Heart left ventricle (tissue), 13 donors: ENCODE results near the gene PHLDB3.

Experiments used
- POLR2A ChIP-seq, 2 donors: fragments of 450-650 bp; IDR thresholded peaks; one replicate each; pipeline ENCODE4 v1.6.1; 2017; ENCODE audit warnings: antibody characterized with exemption in 2 of 2, mild to moderate bottlenecking in 2 of 2, moderate library complexity in 2 of 2
- TF ChIP-seq, protein P1 (sequence below), 12 donors: fragments of 200-600 bp; sonication (generic) in 4 of 12; IDR thresholded peaks; one replicate each; pipeline versions ENCODE4 v1.5.0 to v1.8.0; 2018 to 2022; ENCODE audit warnings: antibody characterized with exemption in 12 of 12, mild to moderate bottlenecking in 5 of 12
- donor health status: ischemic (EF 13 %, LVEDD 7.1; RV severe dilation, severe dysfunction).
- donor health status: DM: no; HTN: yes; CAD: no.
- donor health status: DM: no; HTN: no; CAD: no.
- donor health status: ischemic (EF 25% LVEDD 6.9; RV normal size, moderate dysfunction).
- donor health status: ischemic (EF 25% LVEDD 5.7; RV mildly dilated, moderate dysfunction).
- donor health status: ischemic (EF 35%, LVEDD 5.7; RV mildly dilated, moderate dysfunction).
- donor health status: nonischemic (EF 11% LVEDD 7.7; RV severe dilation, severe dysfunction).
- donor health status: DM: yes; HTN: yes; CAD: no.
- donor health status: PGD.
- donor health status: ischemic (EF 29% LVEDD 5.4; RV normal size, mild dysfunction).
- donor health status: nonischemic (EF 23%, LVEDD 6.1; RV moderate dilation, normal function).

GRCh38 chr19:43489310-43489709, 15.2 kb downstream of the PHLDB3 start:
- TF ChIP-seq, protein P1, sequence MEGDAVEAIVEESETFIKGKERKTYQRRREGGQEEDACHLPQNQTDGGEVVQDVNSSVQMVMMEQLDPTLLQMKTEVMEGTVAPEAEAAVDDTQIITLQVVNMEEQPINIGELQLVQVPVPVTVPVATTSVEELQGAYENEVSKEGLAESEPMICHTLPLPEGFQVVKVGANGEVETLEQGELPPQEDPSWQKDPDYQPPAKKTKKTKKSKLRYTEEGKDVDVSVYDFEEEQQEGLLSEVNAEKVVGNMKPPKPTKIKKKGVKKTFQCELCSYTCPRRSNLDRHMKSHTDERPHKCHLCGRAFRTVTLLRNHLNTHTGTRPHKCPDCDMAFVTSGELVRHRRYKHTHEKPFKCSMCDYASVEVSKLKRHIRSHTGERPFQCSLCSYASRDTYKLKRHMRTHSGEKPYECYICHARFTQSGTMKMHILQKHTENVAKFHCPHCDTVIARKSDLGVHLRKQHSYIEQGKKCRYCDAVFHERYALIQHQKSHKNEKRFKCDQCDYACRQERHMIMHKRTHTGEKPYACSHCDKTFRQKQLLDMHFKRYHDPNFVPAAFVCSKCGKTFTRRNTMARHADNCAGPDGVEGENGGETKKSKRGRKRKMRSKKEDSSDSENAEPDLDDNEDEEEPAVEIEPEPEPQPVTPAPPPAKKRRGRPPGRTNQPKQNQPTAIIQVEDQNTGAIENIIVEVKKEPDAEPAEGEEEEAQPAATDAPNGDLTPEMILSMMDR (IDR thresholded peaks at IDR 0.05), result no peak
- no peak for TF ChIP-seq POLR2A (IDR thresholded peaks at IDR 0.05)
